K562 (cell line): ENCODE measurements around the gene IPO13. TPM values are rescaled to one million over a fixed set of nuclear protein-coding genes. Genes with fewer than 3 reads are reported as not detected.

Source experiments
- ADNP ChIP-seq: fragments of 200-800 bp; sonication (Bioruptor generic); IDR thresholded peaks from 2 replicates; pipeline ENCODE4 v1.6.1; 2016; ENCODE audit warnings: missing genetic modification characterization, missing compliant biosample characterization
- ATF4 ChIP-seq: fragments of 450-650 bp; formaldehyde crosslinking; IDR thresholded peaks from 2 replicates; pipeline ENCODE4 v1.4.0; 2022; ENCODE audit warnings: mild to moderate bottlenecking, moderate library complexity
- BRD4 ChIP-seq: fragments of 200-600 bp; sonication (generic); IDR thresholded peaks from 2 replicates; pipeline ENCODE4 v1.6.1; 2017; ENCODE audit warnings: inconsistent platforms
- CBX5 ChIP-seq: IDR thresholded peaks from 2 replicates; pipeline ENCODE4 v1.6.1; 2014; ENCODE audit warnings: low read depth, borderline replicate concordance
- CUX1 ChIP-seq: fragments of 200-800 bp; sonication (Bioruptor generic); IDR thresholded peaks from 2 replicates; pipeline ENCODE4 v1.6.1; 2016; ENCODE audit warnings: missing genetic modification characterization, missing compliant biosample characterization
- KAT8 ChIP-seq: fragments of 450-650 bp; IDR thresholded peaks from 2 replicates; pipeline ENCODE4 v1.6.1; 2016; ENCODE audit warnings: low read depth, mild to moderate bottlenecking
- MCM2 ChIP-seq: fragments of 450-650 bp; IDR thresholded peaks from 2 replicates; pipeline ENCODE4 v1.6.1; 2017; ENCODE audit warnings: low read depth, mild to moderate bottlenecking
- MYBL2 ChIP-seq, 2 experiments: fragments of 450-650 bp in 1 of 2; sonication (generic) in 1 of 2; formaldehyde crosslinking in 1 of 2; IDR thresholded peaks; 2 replicates each; pipeline versions ENCODE4 v1.6.1 to v1.8.1; 2017 to 2022; ENCODE audit warnings: borderline replicate concordance in 1 of 2, inconsistent platforms in 1 of 2, low read depth in 1 of 2, mild to moderate bottlenecking in 1 of 2, missing genetic modification reagents in 1 of 2, moderate library complexity in 1 of 2
- MYC ChIP-seq, 2 experiments: fragments of 250-450 bp in 1 of 2; sonication (Bioruptor Pico) in 1 of 2; IDR thresholded peaks; 2 replicates each; pipeline versions ENCODE4 v1.5.1 to v1.6.1; 2012 to 2021; ENCODE audit warnings: low read depth in 2 of 2, borderline replicate concordance in 1 of 2, improper control_type of control experiment in 1 of 2, low read length in 1 of 2, mild to moderate bottlenecking in 1 of 2, moderate library complexity in 1 of 2
- NR1H2 ChIP-seq: sonication (generic); formaldehyde crosslinking; IDR thresholded peaks from 2 replicates; pipeline ENCODE4 v1.4.0; 2020; ENCODE audit warnings: mild to moderate bottlenecking, missing genetic modification reagents
- PML ChIP-seq: IDR thresholded peaks from 2 replicates; pipeline ENCODE4 v1.6.1; 2012; ENCODE audit warnings: low read length, inconsistent platforms
- POLR2A ChIP-seq: fragments of 450-650 bp; conservative IDR thresholded peaks from 2 replicates; pipeline ENCODE4 v1.6.1; 2016
- PTBP1 ChIP-seq: fragments of 200-400 bp; formaldehyde crosslinking; IDR thresholded peaks from 2 replicates; pipeline ENCODE4 v1.6.1; 2017; ENCODE audit warnings: low read depth, low read length
- PYGO2 ChIP-seq: fragments of 450-650 bp; IDR thresholded peaks from 2 replicates; pipeline ENCODE4 v1.6.1; 2016; ENCODE audit warnings: mild to moderate bottlenecking, missing genetic modification characterization, moderate library complexity, missing compliant biosample characterization
- SETDB1 ChIP-seq: IDR thresholded peaks from one replicate; pipeline ENCODE4 v1.6.1; 2012; ENCODE audit warnings: low read length, control low read depth, inconsistent platforms
- SMC3 ChIP-seq: conservative IDR thresholded peaks from 2 replicates; pipeline ENCODE4 v1.6.1; 2011; ENCODE audit warnings: low read depth, low read length, improper control_type of control experiment; ENCODE audit not compliant: insufficient read depth
- STAT5A ChIP-seq: IDR thresholded peaks from 2 replicates; pipeline ENCODE4 v1.6.1; 2012; ENCODE audit warnings: low read length, inconsistent platforms, borderline replicate concordance
- TBL1XR1 ChIP-seq, 2 experiments: IDR thresholded peaks; 2 replicates each; pipeline ENCODE4 v1.6.1; 2012; ENCODE audit warnings: improper control_type of control experiment in 2 of 2, low read length in 2 of 2, mild to moderate bottlenecking in 1 of 2
- ZNF584 ChIP-seq: fragments of 200-800 bp; sonication (Bioruptor generic); IDR thresholded peaks from 2 replicates; pipeline ENCODE4 v1.6.1; 2016; ENCODE audit warnings: low read depth, mild to moderate bottlenecking, missing genetic modification characterization, missing compliant biosample characterization
- ZNF707 ChIP-seq: fragments of 250-450 bp; sonication (Bioruptor Pico); conservative IDR thresholded peaks from 2 replicates; pipeline ENCODE4 v1.8.0; 2022; ENCODE audit warnings: inconsistent platforms, mild to moderate bottlenecking, moderate library complexity
- ZNF764 ChIP-seq: fragments of 250-450 bp; sonication (Bioruptor Pico); IDR thresholded peaks from 2 replicates; pipeline ENCODE4 v1.4.0; 2020; ENCODE audit warnings: low read depth, mild to moderate bottlenecking, moderate library complexity
- polyA plus RNA-seq, 8 experiments: library from polyadenylated mRNA; depleted of rRNA in 4 of 8; stranded (reverse) in 5 of 8; unstranded in 3 of 8; fragments of >200 nt; fragmentation: Nextera tagmentation in 2 of 8; fragmentation: Illumina TruSeq in 1 of 8; extraction: Ambion mirVana in 2 of 8; extraction: Trizol in 1 of 8; gene quantifications; 2 replicates each; pipeline versions ENCODE4 v1.2.1 to v1.2.3, GENCODE V29; 2011 to 2014; ENCODE audit warnings: inconsistent platforms in 1 of 8, missing spikeins in 1 of 8
- total RNA-seq, 7 experiments: library from RNA; depleted of rRNA in 6 of 7; stranded (reverse); fragments of >200 nt in 6 of 7; fragmentation: Illumina TruSeq in 2 of 7; extraction: Trizol in 2 of 7; gene quantifications; 2 replicates each; pipeline versions ENCODE4 v1.2.1 to v1.2.3, GENCODE V29; 2011 to 2021; ENCODE audit warnings: low replicate concordance in 1 of 7

IPO13 gene
- total and polyA plus RNA-seq, 9 of the 15 experiments (the other 6 are each of a cell fraction or from before 2014, with no cell fraction given) = 7.0 to 30.8 (median 16.2) TPM

- TF ChIP-seq ATF4 (CRISPR knock-in tag) (no peak), PTBP1 (no peak), SETDB1 (no peak), ZNF764 (CRISPR knock-in tag) (no peak), ADNP (tag) (no peak), CUX1 (CRISPR knock-in tag) (no peak), PML (peak; percentile 51; the same call in 1 of the 2 replicates), MCM2 (no peak), MYC (IDR thresholded peaks at IDR 0.05; ENCODE audit: low read depth, low read length) (peak; percentile 92), MYC (CRISPR knock-in tag; IDR thresholded peaks at IDR 0.05; ENCODE audit: borderline replicate concordance, low read depth) (peak; percentile 70; the same call in 1 of the 2 replicates), MYBL2 (IDR thresholded peaks at IDR 0.05; ENCODE audit: low read depth) (no peak), MYBL2 (CRISPR knock-in tag; IDR thresholded peaks at IDR 0.05; ENCODE audit: borderline replicate concordance) (no peak), STAT5A (no peak; the same call in 1 of the 2 replicates), SMC3 (no peak; the same call in 1 of the 2 replicates), KAT8 (no peak), ZNF584 (CRISPR knock-in tag) (0 out of 2 replicates have a peak, but pooled peaks have one; percentile 70), BRD4 (peak; percentile 74; the same call in 1 of the 2 replicates), ZNF707 (CRISPR knock-in tag) (0 out of 2 replicates have a peak, but pooled peaks have one; percentile 31), TBL1XR1 (IDR thresholded peaks at IDR 0.05; ENCODE audit: low read length in 2 of 2) (peak in 1 of 2 experiments; percentile 49; a peak in 1 of 4 replicates), NR1H2 (CRISPR knock-in tag) (no peak), PYGO2 (tag) (no peak), POLR2A (peak; percentile 81), CBX5 (no peak)
Measured at GRCh38 chr1:43974443-43975248, 27.9 kb downstream of the IPO13 start, which contains the start of gene ATP6V0B (continued).
